NCI-H82 treated with DMSO at 0.1 percent for 48 hours (cell line): ENCODE measurements around the gene ACTN2.
"Not testable (repeated sequence)": the region's sequence is repeated elsewhere in the genome, so short reads cannot be mapped to it uniquely, and the experiment has no call there.

Source experiments
- DNase-seq: peaks from one replicate; lab custom pipeline; 2025; ENCODE audit not compliant: unreplicated experiment; lab: John Stamatoyannopoulos, UW

The ACTN2 gene

GRCh38 chr1:236685917-236686814 lies at the start of gene ACTN2:
ACTN2 (plus strand) TSS chr1:236686499; CDS start chr1:236686674, 175 bp downstream.
- DNase-seq, result no peak

GRCh38 chr1:236638945-236639344 lies 47.4 kb upstream of the ACTN2 start:
- DNase-seq, result no peak

- no peak for DNase-seq
Measured at GRCh38 chr1:236639686-236640085, 46.6 kb upstream of the ACTN2 start.

- no peak for DNase-seq
Measured at GRCh38 chr1:236642763-236643162, 43.5 kb upstream of the ACTN2 start.

- no peak for DNase-seq
Measured at GRCh38 chr1:236645016-236645680, 41.2 kb upstream of the ACTN2 start.

GRCh38 chr1:236654511-236654910 lies 31.8 kb upstream of the ACTN2 start:
- no peak for DNase-seq

- DNase-seq, result no peak
Measured at GRCh38 chr1:236654957-236655356, 31.3 kb upstream of the ACTN2 start.

- no peak for DNase-seq
Measured at GRCh38 chr1:236657398-236657797, 28.9 kb upstream of the ACTN2 start.

- no peak for DNase-seq
Measured at GRCh38 chr1:236659792-236660587, 26.3 kb upstream of the ACTN2 start.

- DNase-seq, result no peak
Measured at GRCh38 chr1:236663934-236664333, 22.4 kb upstream of the ACTN2 start.

GRCh38 chr1:236668909-236669308 lies 17.4 kb upstream of the ACTN2 start:
- not testable (repeated sequence) for DNase-seq

- DNase-seq, result no peak
Measured at GRCh38 chr1:236670060-236670459, 16.2 kb upstream of the ACTN2 start.

GRCh38 chr1:236673289-236673919 lies 12.9 kb upstream of the ACTN2 start:
- no peak for DNase-seq

- no peak for DNase-seq
Measured at GRCh38 chr1:236677641-236678235, 8.6 kb upstream of the ACTN2 start.

GRCh38 chr1:236681219-236681618 lies 5.1 kb upstream of the ACTN2 start:
- DNase-seq, result no peak

- DNase-seq, result no peak
Measured at GRCh38 chr1:236685205-236685916, 938 bp upstream of the ACTN2 start.

- no peak for DNase-seq
Measured at GRCh38 chr1:236686815-236687160, 489 bp downstream of the ACTN2 start.

- no peak for DNase-seq
Measured at GRCh38 chr1:236687273-236687672, 974 bp downstream of the ACTN2 start.

- no peak for DNase-seq
Measured at GRCh38 chr1:236688705-236689104, 2.4 kb downstream of the ACTN2 start.
